Brain microvascular endothelial cell (primary cell): ENCODE data around the gene TSPAN16.

Source experiments
- DNase-seq: peaks from one replicate; pipeline ENCODE4 v3.0.0-alpha.2; 2020
- H3K27ac ChIP-seq: fragments of 250-450 bp; sonication (Bioruptor Pico); 2 replicates; pipeline ENCODE4 v1.5.1; 2020; ENCODE audit warnings: mild to moderate bottlenecking, moderate library complexity
- H3K27me3 ChIP-seq: fragments of 250-450 bp; sonication (Bioruptor Pico); replicated peaks from 2 replicates; pipeline ENCODE4 v1.5.1; 2020; ENCODE audit warnings: mild to moderate bottlenecking
- H3K36me3 ChIP-seq: fragments of 250-450 bp; sonication (Bioruptor Pico); replicated peaks from 2 replicates; pipeline ENCODE4 v1.5.1; 2020; ENCODE audit warnings: mild to moderate bottlenecking
- H3K4me3 ChIP-seq: 2 replicates; pipeline ENCODE4 v1.5.1; 2011; ENCODE audit warnings: low read depth, mild to moderate bottlenecking, control low read depth, low read length, moderate library complexity
- CTCF ChIP-seq: IDR thresholded peaks from 2 replicates; pipeline ENCODE4 v1.5.1; 2011; ENCODE audit warnings: low read depth, mild to moderate bottlenecking, moderate library complexity, low read length, control low read depth, inconsistent platforms; ENCODE audit errors: missing control alignments
- in situ Hi-C: cut with HindIII; loops from 2 replicates; pipeline ENCODE4 v1.10.0; 2017; ENCODE audit warnings: low sequenced_read_pairs, low pct_ligation_motif_present

The TSPAN16 gene

GRCh38 chr19:11323601-11324078, 27.7 kb downstream of the TSPAN16 start:
- no peak overlapping the region for H3K4me3 ChIP-seq
- no peaks in the 10 kb centered on the region for H3K36me3 ChIP-seq
- TF ChIP-seq CTCF, result peak; percentile 5
- DNase-seq, result no peak
- no peaks in the 10 kb centered on the region for H3K27me3 ChIP-seq
- in situ Hi-C loops, result no loop called here
- H3K27ac ChIP-seq, result no peak overlapping the region

GRCh38 chr19:11324079-11324661, 28.2 kb downstream of the TSPAN16 start:
- in situ Hi-C loops, result no loop called here
- H3K4me3 ChIP-seq, result peak overlapping the region; percentile 9

GRCh38 chr19:11324748-11325389, 28.9 kb downstream of the TSPAN16 start:
- Histone ChIP-seq H3K4me3 (no peak overlapping the region), H3K36me3 (no peaks in the 10 kb centered on the region), H3K27me3 (no peaks in the 10 kb centered on the region), H3K27ac (no peak overlapping the region)
- in situ Hi-C loops, result no loop called here
- TF ChIP-seq CTCF, result no peak
- no peak for DNase-seq

More at GRCh38 chr19:11324079-11324661, 28.2 kb downstream of the TSPAN16 start:
- Histone ChIP-seq H3K36me3 (no peaks in the 10 kb centered on the region), H3K27me3 (no peaks in the 10 kb centered on the region), H3K27ac (no peak overlapping the region)
- peak; percentile 65 for DNase-seq
- no peak for TF ChIP-seq CTCF

GRCh38 chr19:11325544-11325943, 29.6 kb downstream of the TSPAN16 start:
- TF ChIP-seq CTCF, result no peak
- Histone ChIP-seq H3K36me3 (no peaks in the 10 kb centered on the region), H3K27me3 (no peaks in the 10 kb centered on the region), H3K4me3 (no peak overlapping the region), H3K27ac (no peak overlapping the region)
- in situ Hi-C loops, result no loop called here
- DNase-seq, result no peak

- TF ChIP-seq CTCF, result no peak
- no peak overlapping the region for H3K27ac ChIP-seq
- H3K27me3 ChIP-seq, result no peaks in the 10 kb centered on the region
- H3K36me3 ChIP-seq, result no peaks in the 10 kb centered on the region
- DNase-seq, result no peak
- in situ Hi-C loops, result no loop called here
- H3K4me3 ChIP-seq, result no peak overlapping the region
These were observed 34.2 kb downstream of the TSPAN16 start for GRCh38 chr19:11330127-11330526.
